ENCODE results near the gene SH3PXD2B. TPM values are rescaled to one million over a fixed set of nuclear protein-coding genes. Genes with fewer than 3 reads are reported as not detected.

The SH3PXD2B gene
- total RNA-seq, 1 experiment from 2014 or later: 27.5 TPM

- intact Hi-C loops (cut with micrococcal nuclease): no loop called here
- Histone ChIP-seq H4K20me1 (ENCODE audit: insufficient read depth) (no peaks in the 10 kb centered on the region), H3K9ac (ENCODE audit: low read length) (no peak overlapping the region), H3K4me2 (ENCODE audit: low read length) (no peak overlapping the region), H3K79me2 (ENCODE audit: insufficient read depth, low read length) (peaks cover 6% of the 10 kb centered on the region; the same call in 1 of the 2 replicates), H3K4me1 (ENCODE audit: control insufficient read depth in 1 of 2, insufficient read depth in 2 of 2, low read length in 2 of 2) (peaks cover 0 to 8% of the 10 kb centered on the region in 2 experiments; a peak in 2 of 4 replicates), H2AFZ (ENCODE audit: low read depth, low read length, poor library complexity, severe bottlenecking) (no peak overlapping the region), H3K4me3 (replicated peaks in 1 of 2; ENCODE audit: low read depth in 1 of 2, low read length in 2 of 2) (no peak overlapping the region), H3K27ac (ENCODE audit: low read depth, low read length) (no peak overlapping the region), H3K9me3 (ENCODE audit: control insufficient read depth in 1 of 2, insufficient read depth in 1 of 2, low read depth in 1 of 2, low read length in 2 of 2) (no peaks in the 10 kb centered on the region), H3K9me2 (ENCODE audit: insufficient read depth) (no peaks in the 10 kb centered on the region), H3K27me3 (ENCODE audit: insufficient read depth, low read length) (no peaks in the 10 kb centered on the region), H3K36me3 (ENCODE audit: control insufficient read depth in 1 of 2, insufficient read depth in 2 of 2, low read length in 2 of 2) (no peaks in the 10 kb centered on the region; a peak in 2 of 4 replicates)
- no peak for DNase-seq (ENCODE audit: low read depth, low spot score)
- TF ChIP-seq SRF (IDR thresholded peaks at IDR 0.05; ENCODE audit: low read depth) (no peak), ZNF274 (IDR thresholded peaks at IDR 0.05; ENCODE audit: low read depth, low read length) (no peak), ELF1 (IDR thresholded peaks at IDR 0.05; ENCODE audit: borderline replicate concordance, low read depth) (no peak), RAD21 (IDR thresholded peaks at IDR 0.05; ENCODE audit: low read depth) (no peak), CEBPB (IDR thresholded peaks at IDR 0.05; ENCODE audit: low read depth) (no peak), JUND (IDR thresholded peaks at IDR 0.05) (no peak), YY1 (IDR thresholded peaks at IDR 0.05; ENCODE audit: extremely low read depth, insufficient replicate concordance, low read depth, low read length) (no peak), POLR2AphosphoS5 (IDR thresholded peaks at IDR 0.05; ENCODE audit: low read depth, low read length) (no peak), CBX3 (IDR thresholded peaks at IDR 0.05; ENCODE audit: low read depth) (no peak)
- TF ChIP-seq, protein P1, sequence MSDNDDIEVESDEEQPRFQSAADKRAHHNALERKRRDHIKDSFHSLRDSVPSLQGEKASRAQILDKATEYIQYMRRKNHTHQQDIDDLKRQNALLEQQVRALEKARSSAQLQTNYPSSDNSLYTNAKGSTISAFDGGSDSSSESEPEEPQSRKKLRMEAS (IDR thresholded peaks at IDR 0.05): no peak
- no peak for ATAC-seq
- no TSS peak for BruUV-seq (replicated peaks)
- ChIA-PET RAD21 (ENCODE audit: low non-redundant PET in 1 of 2, low total read pairs in 2 of 2, uncharacterized antibody in 2 of 2, unreplicated experiment in 2 of 2) (no interaction called here), POLR2A (interaction anchor here (0.6 kb wide), 1 partner anchor 9 kb away, joined by 3 read pairs; no protein-coding TSS in a partner anchor), CTCF (no interaction called here)
Measured at GRCh38 chr5:172425402-172425801, 28.9 kb downstream of the SH3PXD2B start.

DNA sequence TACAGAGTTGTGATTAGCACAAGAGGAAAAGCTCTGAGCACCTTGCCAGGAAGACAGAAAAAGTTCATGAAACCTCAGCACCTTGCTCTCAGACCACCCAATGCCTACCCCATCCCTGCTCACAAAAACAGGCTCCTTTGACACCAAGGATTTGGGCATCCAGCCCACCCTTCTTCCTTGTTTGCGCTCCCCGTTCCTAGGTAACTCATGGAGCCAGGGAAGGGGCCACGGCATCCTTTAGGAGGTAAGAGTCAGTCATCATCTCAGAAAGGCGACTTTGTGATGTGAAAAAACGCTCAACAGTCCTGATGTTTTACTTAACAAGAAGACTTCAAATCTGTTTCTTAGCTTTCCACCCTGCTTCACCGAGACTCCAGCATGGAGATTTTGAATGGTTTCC is 29.5 kb downstream of the SH3PXD2B start:
- H3K9me3 ChIP-seq (ENCODE audit: control insufficient read depth in 1 of 2, insufficient read depth in 1 of 2, low read depth in 1 of 2, low read length in 2 of 2): no peaks in the 10 kb centered on the region
- H3K4me2 ChIP-seq (ENCODE audit: low read length): no peak overlapping the region
- no peaks in the 10 kb centered on the region; a peak in 2 of 4 replicates for H3K36me3 ChIP-seq (ENCODE audit: control insufficient read depth in 1 of 2, insufficient read depth in 2 of 2, low read length in 2 of 2)
- intact Hi-C loops (cut with micrococcal nuclease): no loop called here
- H3K4me1 ChIP-seq (ENCODE audit: control insufficient read depth in 1 of 2, insufficient read depth in 2 of 2, low read length in 2 of 2): peaks cover 0 to 10% of the 10 kb centered on the region in 2 experiments; a peak in 2 of 4 replicates
- no peak overlapping the region for H3K27ac ChIP-seq (ENCODE audit: low read depth, low read length)
- no peak overlapping the region for H3K4me3 ChIP-seq (replicated peaks in 1 of 2; ENCODE audit: low read depth in 1 of 2, low read length in 2 of 2)
- H3K9ac ChIP-seq (ENCODE audit: low read length): no peak overlapping the region
- no peak for TF ChIP-seq ATF3 (IDR thresholded peaks at IDR 0.05)
- CTCF ChIA-PET: no interaction called here
- no peaks in the 10 kb centered on the region for H3K27me3 ChIP-seq (ENCODE audit: insufficient read depth, low read length)
- H3K79me2 ChIP-seq (ENCODE audit: insufficient read depth, low read length): peaks cover 6% of the 10 kb centered on the region; the same call in 1 of the 2 replicates
- BruUV-seq (replicated peaks): no TSS peak
- ATAC-seq (no peak), DNase-seq (ENCODE audit: low read depth, low spot score) (no peak)
- H3K9me2 ChIP-seq (ENCODE audit: insufficient read depth): no peaks in the 10 kb centered on the region
- RAD21 ChIA-PET (ENCODE audit: low non-redundant PET in 1 of 2, low total read pairs in 2 of 2, uncharacterized antibody in 2 of 2, unreplicated experiment in 2 of 2): no interaction called here
- H2AFZ ChIP-seq (ENCODE audit: low read depth, low read length, poor library complexity, severe bottlenecking): no peak overlapping the region
- POLR2A ChIA-PET: no interaction called here
- H4K20me1 ChIP-seq (ENCODE audit: insufficient read depth): no peaks in the 10 kb centered on the region

Data from HCT116 (cell line).